ENCODE results near the gene SIX4. TPM values are rescaled to one million over a fixed set of nuclear protein-coding genes. Genes with fewer than 3 reads are reported as not detected.

SIX4 gene
- total and polyA plus RNA-seq, 10 of the 15 experiments (the other 5 are each of a cell fraction or from before 2014, with no cell fraction given), result 0.04 to 0.26 (median 0.06) TPM; not detected in 5

DNA sequence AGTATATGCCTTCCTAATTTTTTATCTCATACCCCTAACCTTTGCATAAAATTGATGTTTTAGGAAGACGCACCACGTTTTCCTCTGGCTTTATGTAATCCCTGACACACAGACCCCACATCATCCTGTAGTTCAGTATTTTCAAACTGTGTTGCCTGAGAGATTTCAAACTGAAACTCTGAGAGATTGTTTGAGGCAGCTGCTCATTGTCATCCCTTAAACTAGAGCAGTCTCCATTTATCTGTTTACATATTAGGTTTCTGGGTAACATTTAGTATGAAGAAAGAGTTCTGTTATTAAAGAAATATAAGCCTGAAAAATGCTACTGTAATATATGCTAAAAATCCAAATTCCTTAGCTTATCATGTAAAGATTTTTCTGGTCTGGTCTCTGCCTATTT lies 34.7 kb upstream of the SIX4 start:
- no peaks in the 10 kb centered on the region for H3K27me3 ChIP-seq (replicated peaks in 1 of 2; ENCODE audit: control insufficient read depth in 2 of 2, insufficient read depth in 2 of 2, low read length in 1 of 2)
- no peak for FAIRE-seq
- H3K27ac ChIP-seq (ENCODE audit: control insufficient read depth, insufficient read depth), result no peak overlapping the region
- ChIA-PET CTCF (no interaction called here), SMC1A (ENCODE audit: uncharacterized antibody, unreplicated experiment) (interaction anchor here (0.6 to 1.6 kb wide), 5 partner anchors 14 to 1061 kb away, joined by 3 to 5 read pairs (median 3); no protein-coding TSS in a partner anchor), RAD21 (ENCODE audit: unreplicated experiment) (interaction anchor here (1.0 kb wide), 1 partner anchor 224 kb away, joined by 3 read pairs; no protein-coding TSS in a partner anchor), POLR2A (interaction anchor here (0.6 kb wide), 1 partner anchor 183 kb away, joined by 5 read pairs; no protein-coding TSS in a partner anchor)
- no peaks in the 10 kb centered on the region for H4K20me1 ChIP-seq (ENCODE audit: control insufficient read depth, insufficient read depth)
- BruUV-seq (replicated peaks), result no TSS peak
- H2AFZ ChIP-seq (ENCODE audit: control insufficient read depth, low read depth, low read length), result no peak overlapping the region
- H3K4me2 ChIP-seq (ENCODE audit: control insufficient read depth, insufficient read depth), result no peak overlapping the region
- peak; percentile 61 for ATAC-seq
- no peaks in the 10 kb centered on the region for H3K36me3 ChIP-seq (ENCODE audit: control insufficient read depth in 2 of 2, insufficient read depth in 2 of 2, low read length in 1 of 2)
- intact Hi-C loops (cut with micrococcal nuclease; ENCODE audit: unreplicated experiment) (loop anchor here (10.0 kb wide), 1 partner anchor 936 kb away; the partner anchor contains the start of gene HIF1A), in situ Hi-C loops (cut with MboI) (no loop called here)
- peaks cover 1% of the 10 kb centered on the region; the same call in 1 of the 2 replicates for H3K79me2 ChIP-seq (ENCODE audit: control insufficient read depth, insufficient read depth, low read length)
- no peak overlapping the region for H3K9ac ChIP-seq (ENCODE audit: control insufficient read depth, insufficient read depth, low read length)
- peaks cover 13% of the 10 kb centered on the region; the same call in 1 of the 2 replicates for H3K4me1 ChIP-seq (ENCODE audit: control insufficient read depth, insufficient read depth, low read length)
- no peaks in the 10 kb centered on the region for H3K9me3 ChIP-seq (replicated peaks; ENCODE audit: control insufficient read depth, insufficient read depth, low read length)
- H3K4me3 ChIP-seq, result no peak overlapping the region
- no peak for DNase-seq (ENCODE audit: low read depth, low spot score)
- WGBS (ENCODE audit: insufficient coverage, insufficient replicate concordance, low lambda C conversion rate, missing lambda C conversion rate), result 98% methylated on average over 2 of the region's 2 CpGs
- no peak for TF ChIP-seq PAX8 (IDR thresholded peaks at IDR 0.05)
- TF ChIP-seq HDGF (IDR thresholded peaks at IDR 0.05), result no peak
- no peak for TF ChIP-seq STAT1 (conservative IDR thresholded peaks at IDR 0.05)
- no peak for TF ChIP-seq RB1 (IDR thresholded peaks at IDR 0.05; ENCODE audit: borderline replicate concordance)
- no peak for TF ChIP-seq NFIC (IDR thresholded peaks at IDR 0.05; ENCODE audit: low read depth, low read length)
- TF ChIP-seq RBBP5 (conservative IDR thresholded peaks at IDR 0.05), result no peak
- TF ChIP-seq, protein P1, sequence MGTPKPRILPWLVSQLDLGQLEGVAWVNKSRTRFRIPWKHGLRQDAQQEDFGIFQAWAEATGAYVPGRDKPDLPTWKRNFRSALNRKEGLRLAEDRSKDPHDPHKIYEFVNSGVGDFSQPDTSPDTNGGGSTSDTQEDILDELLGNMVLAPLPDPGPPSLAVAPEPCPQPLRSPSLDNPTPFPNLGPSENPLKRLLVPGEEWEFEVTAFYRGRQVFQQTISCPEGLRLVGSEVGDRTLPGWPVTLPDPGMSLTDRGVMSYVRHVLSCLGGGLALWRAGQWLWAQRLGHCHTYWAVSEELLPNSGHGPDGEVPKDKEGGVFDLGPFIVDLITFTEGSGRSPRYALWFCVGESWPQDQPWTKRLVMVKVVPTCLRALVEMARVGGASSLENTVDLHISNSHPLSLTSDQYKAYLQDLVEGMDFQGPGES (IDR thresholded peaks at IDR 0.05), result no peak
- TF ChIP-seq NR2C1 (IDR thresholded peaks at IDR 0.05), result no peak
- TF ChIP-seq SMAD1 (IDR thresholded peaks at IDR 0.05; ENCODE audit: low read depth, partially characterized antibody), result no peak
- TF ChIP-seq, protein P2, sequence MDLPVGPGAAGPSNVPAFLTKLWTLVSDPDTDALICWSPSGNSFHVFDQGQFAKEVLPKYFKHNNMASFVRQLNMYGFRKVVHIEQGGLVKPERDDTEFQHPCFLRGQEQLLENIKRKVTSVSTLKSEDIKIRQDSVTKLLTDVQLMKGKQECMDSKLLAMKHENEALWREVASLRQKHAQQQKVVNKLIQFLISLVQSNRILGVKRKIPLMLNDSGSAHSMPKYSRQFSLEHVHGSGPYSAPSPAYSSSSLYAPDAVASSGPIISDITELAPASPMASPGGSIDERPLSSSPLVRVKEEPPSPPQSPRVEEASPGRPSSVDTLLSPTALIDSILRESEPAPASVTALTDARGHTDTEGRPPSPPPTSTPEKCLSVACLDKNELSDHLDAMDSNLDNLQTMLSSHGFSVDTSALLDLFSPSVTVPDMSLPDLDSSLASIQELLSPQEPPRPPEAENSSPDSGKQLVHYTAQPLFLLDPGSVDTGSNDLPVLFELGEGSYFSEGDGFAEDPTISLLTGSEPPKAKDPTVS (IDR thresholded peaks at IDR 0.05; ENCODE audit: low read depth, low read length), result no peak
- no peak for TF ChIP-seq PML (IDR thresholded peaks at IDR 0.05; ENCODE audit: low read length)
- TF ChIP-seq, protein P3, sequence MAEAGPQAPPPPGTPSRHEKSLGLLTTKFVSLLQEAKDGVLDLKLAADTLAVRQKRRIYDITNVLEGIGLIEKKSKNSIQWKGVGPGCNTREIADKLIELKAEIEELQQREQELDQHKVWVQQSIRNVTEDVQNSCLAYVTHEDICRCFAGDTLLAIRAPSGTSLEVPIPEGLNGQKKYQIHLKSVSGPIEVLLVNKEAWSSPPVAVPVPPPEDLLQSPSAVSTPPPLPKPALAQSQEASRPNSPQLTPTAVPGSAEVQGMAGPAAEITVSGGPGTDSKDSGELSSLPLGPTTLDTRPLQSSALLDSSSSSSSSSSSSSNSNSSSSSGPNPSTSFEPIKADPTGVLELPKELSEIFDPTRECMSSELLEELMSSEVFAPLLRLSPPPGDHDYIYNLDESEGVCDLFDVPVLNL (IDR thresholded peaks at IDR 0.05; ENCODE audit: low read depth, low read length), result no peak
- no peak for TF ChIP-seq IKZF1 (conservative IDR thresholded peaks at IDR 0.05)

Measured in GM12878 (cell line).